VCaP (cell line): ENCODE measurements around the gene CCDC69.

Source experiments
- H3K27ac ChIP-seq: fragments of 450-650 bp; 2 replicates; pipeline ENCODE4 v1.5.1; 2017
- CTCF ChIP-seq: fragments of 450-650 bp; conservative IDR thresholded peaks from 2 replicates; pipeline ENCODE4 v1.5.1; 2017; ENCODE audit warnings: mild to moderate bottlenecking, moderate library complexity

Gene CCDC69

GRCh38 chr5:151184316-151185042 is 39.4 kb downstream of the CCDC69 start:
- H3K27ac ChIP-seq, result no peak overlapping the region
- TF ChIP-seq CTCF, result no peak

GRCh38 chr5:151183456-151184245 is 40.2 kb downstream of the CCDC69 start:
- H3K27ac ChIP-seq, result no peak overlapping the region
- no peak for TF ChIP-seq CTCF

DNA sequence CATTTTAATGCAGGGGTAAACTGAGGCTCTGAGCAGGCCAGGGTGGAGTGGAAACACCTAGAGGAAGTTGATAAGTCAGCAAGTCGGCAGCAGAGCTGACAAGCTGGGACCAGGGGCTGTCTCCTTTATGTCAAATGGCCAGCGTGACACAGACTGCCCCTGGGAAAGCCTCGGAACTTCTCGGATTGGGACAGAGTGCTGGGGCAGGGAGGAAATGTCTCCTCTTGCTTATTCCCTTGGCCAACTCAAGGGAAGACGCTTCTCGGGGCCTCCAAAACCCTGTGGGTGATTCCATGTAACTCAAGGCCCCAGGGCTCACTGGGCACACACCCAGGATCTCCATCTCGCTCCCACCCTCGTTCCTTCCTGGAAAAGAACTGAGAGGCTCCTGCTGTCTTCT is 40.9 kb downstream of the CCDC69 start:
- no peak overlapping the region for H3K27ac ChIP-seq
- TF ChIP-seq CTCF, result no peak

- H3K27ac ChIP-seq, result no peak overlapping the region
Observed at GRCh38 chr5:151182524-151182900, 41.4 kb downstream of the CCDC69 start.

DNA sequence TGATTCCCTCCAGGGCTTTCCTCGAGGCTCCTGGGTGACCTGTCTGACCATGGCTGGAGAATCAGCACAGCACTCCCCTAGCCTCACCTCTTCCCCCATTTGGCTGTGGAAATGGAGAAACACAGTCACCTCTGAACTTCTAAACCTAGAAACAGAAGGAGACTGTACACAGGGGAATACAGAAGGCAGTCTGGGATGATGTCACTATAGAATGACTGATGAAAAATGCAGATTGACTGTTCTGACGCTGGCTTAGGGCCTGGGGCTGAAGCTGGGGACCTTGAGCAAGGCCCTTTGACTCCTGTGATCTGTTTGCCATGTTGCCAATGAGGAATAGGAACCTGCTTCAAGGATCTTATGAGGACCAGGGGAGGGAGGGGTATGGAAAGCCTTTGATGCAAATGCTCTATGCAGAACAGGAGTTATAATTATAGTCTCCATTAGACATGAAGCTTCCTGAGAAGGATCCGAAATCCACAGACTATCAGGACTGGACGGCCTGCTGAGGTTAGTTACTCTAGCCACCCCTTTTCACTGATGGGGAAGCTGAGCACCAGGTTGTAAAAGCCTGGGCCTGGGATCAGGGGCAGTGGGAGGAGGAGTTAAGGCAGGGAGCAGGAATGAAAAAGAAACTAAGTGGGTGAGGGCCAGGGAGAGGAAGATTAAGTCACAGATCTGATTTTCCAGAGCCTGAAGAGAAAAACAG is 41.9 kb downstream of the CCDC69 start:
- no peak overlapping the region for H3K27ac ChIP-seq

More at GRCh38 chr5:151182524-151182900, 41.4 kb downstream of the CCDC69 start:
- no peak for TF ChIP-seq CTCF

GRCh38 chr5:151180291-151180690 is 43.6 kb downstream of the CCDC69 start:
- TF ChIP-seq CTCF, result no peak
- H3K27ac ChIP-seq, result no peak overlapping the region

More for the DNA sequence above, 41.9 kb downstream of the CCDC69 start:
- TF ChIP-seq CTCF, result no peak

GRCh38 chr5:151179489-151179840 is 44.4 kb downstream of the CCDC69 start:
- no peak overlapping the region for H3K27ac ChIP-seq
- TF ChIP-seq CTCF, result no peak
